SK-MEL-5 (cell line): Measurements from ENCODE around the gene IP6K1. TPM values are rescaled to one million over a fixed set of nuclear protein-coding genes. Genes with fewer than 3 reads are reported as not detected.
"Not testable (repeated sequence)": the region's sequence is repeated elsewhere in the genome, so short reads cannot be mapped to it uniquely, and the experiment has no call there.

ENCODE experiments used
- DNase-seq: peaks from one replicate; pipeline ENCODE4 v3.0.0-alpha.2; 2016; ENCODE audit warnings: low read depth, low spot score
- in situ Hi-C: cut with HindIII; loops from 2 replicates; pipeline ENCODE4 v1.10.0; 2016; ENCODE audit warnings: low sequenced_read_pairs, high pct_unique_total_duplicates, low pct_unique_long_range_greater_than_20kb
- total RNA-seq: library from RNA; depleted of rRNA; stranded (reverse); fragments of >200 nt; shearing (Covaris generic); gene quantifications from 2 replicates; pipeline ENCODE4 v1.2.3, GENCODE V29; 2014

The IP6K1 gene
- total RNA-seq, 1 experiment from 2014 or later, result 22.8 TPM

GRCh38 chr3:49779358-49780079, 6.8 kb downstream of the IP6K1 start:
- peak; percentile 36 for DNase-seq
- in situ Hi-C loops, result no loop called here

- in situ Hi-C loops, DNase-seq: not testable (repeated sequence)
Measured at GRCh38 chr3:49776101-49776500, 10.2 kb downstream of the IP6K1 start.

GRCh38 chr3:49775538-49775937, 10.8 kb downstream of the IP6K1 start:
- in situ Hi-C loops, result no loop called here
- DNase-seq, result no peak

GRCh38 chr3:49772703-49773102, 13.6 kb downstream of the IP6K1 start:
- in situ Hi-C loops, result no loop called here
- DNase-seq, result no peak

- DNase-seq, result no peak
- in situ Hi-C loops, result no loop called here
Measured at GRCh38 chr3:49771340-49771938, 14.9 kb downstream of the IP6K1 start.

- in situ Hi-C loops, result no loop called here
- DNase-seq, result no peak
Measured at GRCh38 chr3:49769926-49770325, 16.4 kb downstream of the IP6K1 start.

- in situ Hi-C loops, result no loop called here
- no peak for DNase-seq
Measured at GRCh38 chr3:49769286-49769915, 16.9 kb downstream of the IP6K1 start.

- DNase-seq, result no peak
- in situ Hi-C loops, result no loop called here
Measured at GRCh38 chr3:49763981-49764380, 22.4 kb downstream of the IP6K1 start.

- DNase-seq, result no peak
Measured at GRCh38 chr3:49761661-49762060, 24.7 kb downstream of the IP6K1 start.

GRCh38 chr3:49759226-49759625, 27.1 kb downstream of the IP6K1 start:
- in situ Hi-C loops, result no loop called here

More at GRCh38 chr3:49761661-49762060, 24.7 kb downstream of the IP6K1 start:
- in situ Hi-C loops, result no loop called here

GRCh38 chr3:49757197-49757596, 29.1 kb downstream of the IP6K1 start:
- in situ Hi-C loops, result no loop called here
- no peak for DNase-seq

More at GRCh38 chr3:49759226-49759625, 27.1 kb downstream of the IP6K1 start:
- DNase-seq, result no peak

- DNase-seq, result no peak
- in situ Hi-C loops, result no loop called here
Measured at GRCh38 chr3:49756036-49756435, 30.3 kb downstream of the IP6K1 start.

GRCh38 chr3:49754536-49754935, 31.8 kb downstream of the IP6K1 start:
- no peak for DNase-seq
- in situ Hi-C loops, result no loop called here

- in situ Hi-C loops, result no loop called here
Measured at GRCh38 chr3:49751501-49751900, 34.8 kb downstream of the IP6K1 start.

GRCh38 chr3:49750056-49750455, 36.3 kb downstream of the IP6K1 start:
- in situ Hi-C loops, result no loop called here
- DNase-seq, result no peak

More at GRCh38 chr3:49751501-49751900, 34.8 kb downstream of the IP6K1 start:
- DNase-seq, result no peak

GRCh38 chr3:49748874-49749273, 37.5 kb downstream of the IP6K1 start:
- in situ Hi-C loops, DNase-seq: not testable (repeated sequence)

- in situ Hi-C loops, result no loop called here
- DNase-seq, result no peak
Measured at GRCh38 chr3:49747792-49748480, 38.4 kb downstream of the IP6K1 start.

- in situ Hi-C loops, result no loop called here
- no peak for DNase-seq
Measured at GRCh38 chr3:49745986-49746385, 40.4 kb downstream of the IP6K1 start.
